ENCODE results near the gene GYG1. TPM values are rescaled to one million over a fixed set of nuclear protein-coding genes. Genes with fewer than 3 reads are reported as not detected.

GYG1 gene
- total and polyA plus RNA-seq, 2 experiments from 2014 or later: 33.2 to 40.9 TPM

DNA sequence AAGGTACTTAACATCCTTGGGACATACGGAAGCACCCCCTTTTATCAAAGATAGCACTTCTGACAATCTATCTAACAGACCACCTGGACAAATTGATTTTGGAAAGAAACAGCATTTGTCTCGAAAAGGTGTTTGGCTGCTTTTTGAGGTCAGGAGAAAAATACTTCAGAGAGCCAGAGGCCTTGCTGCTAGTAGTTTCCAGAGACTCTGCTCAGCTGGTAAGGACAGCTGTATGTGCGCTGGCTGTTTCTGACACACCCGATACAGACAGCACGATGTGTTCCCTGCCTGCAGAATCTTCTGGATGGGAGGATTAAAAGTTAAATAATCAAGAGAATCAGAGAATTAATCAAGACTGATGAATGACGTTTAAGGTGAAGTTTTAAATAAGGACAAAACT lies 15.6 kb upstream of the GYG1 start:
- no peak for ATAC-seq
- no peak overlapping the region for H3K27ac Mint-ChIP-seq
- no peak for TF ChIP-seq CTCF (conservative IDR thresholded peaks at IDR 0.05; ENCODE audit: low read depth in 2 of 2)
- TF ChIP-seq EZH2phosphoT487 (IDR thresholded peaks at IDR 0.05; ENCODE audit: unreplicated experiment): no peak
- TF ChIP-seq POLR2AphosphoS5 (IDR thresholded peaks at IDR 0.05; ENCODE audit: low read depth): no peak
- no peak for TF ChIP-seq ZNF114 (CRISPR knock-in tag; IDR thresholded peaks at IDR 0.05)
- TF ChIP-seq CREB1 (CRISPR knock-in tag; IDR thresholded peaks at IDR 0.05; ENCODE audit: low read depth): no peak
- no peak for TF ChIP-seq JUNB (IDR thresholded peaks at IDR 0.05; ENCODE audit: unreplicated experiment)
- TF ChIP-seq ZNF331 (CRISPR knock-in tag; IDR thresholded peaks at IDR 0.05; ENCODE audit: low read depth): no peak
- TF ChIP-seq, protein P1, sequence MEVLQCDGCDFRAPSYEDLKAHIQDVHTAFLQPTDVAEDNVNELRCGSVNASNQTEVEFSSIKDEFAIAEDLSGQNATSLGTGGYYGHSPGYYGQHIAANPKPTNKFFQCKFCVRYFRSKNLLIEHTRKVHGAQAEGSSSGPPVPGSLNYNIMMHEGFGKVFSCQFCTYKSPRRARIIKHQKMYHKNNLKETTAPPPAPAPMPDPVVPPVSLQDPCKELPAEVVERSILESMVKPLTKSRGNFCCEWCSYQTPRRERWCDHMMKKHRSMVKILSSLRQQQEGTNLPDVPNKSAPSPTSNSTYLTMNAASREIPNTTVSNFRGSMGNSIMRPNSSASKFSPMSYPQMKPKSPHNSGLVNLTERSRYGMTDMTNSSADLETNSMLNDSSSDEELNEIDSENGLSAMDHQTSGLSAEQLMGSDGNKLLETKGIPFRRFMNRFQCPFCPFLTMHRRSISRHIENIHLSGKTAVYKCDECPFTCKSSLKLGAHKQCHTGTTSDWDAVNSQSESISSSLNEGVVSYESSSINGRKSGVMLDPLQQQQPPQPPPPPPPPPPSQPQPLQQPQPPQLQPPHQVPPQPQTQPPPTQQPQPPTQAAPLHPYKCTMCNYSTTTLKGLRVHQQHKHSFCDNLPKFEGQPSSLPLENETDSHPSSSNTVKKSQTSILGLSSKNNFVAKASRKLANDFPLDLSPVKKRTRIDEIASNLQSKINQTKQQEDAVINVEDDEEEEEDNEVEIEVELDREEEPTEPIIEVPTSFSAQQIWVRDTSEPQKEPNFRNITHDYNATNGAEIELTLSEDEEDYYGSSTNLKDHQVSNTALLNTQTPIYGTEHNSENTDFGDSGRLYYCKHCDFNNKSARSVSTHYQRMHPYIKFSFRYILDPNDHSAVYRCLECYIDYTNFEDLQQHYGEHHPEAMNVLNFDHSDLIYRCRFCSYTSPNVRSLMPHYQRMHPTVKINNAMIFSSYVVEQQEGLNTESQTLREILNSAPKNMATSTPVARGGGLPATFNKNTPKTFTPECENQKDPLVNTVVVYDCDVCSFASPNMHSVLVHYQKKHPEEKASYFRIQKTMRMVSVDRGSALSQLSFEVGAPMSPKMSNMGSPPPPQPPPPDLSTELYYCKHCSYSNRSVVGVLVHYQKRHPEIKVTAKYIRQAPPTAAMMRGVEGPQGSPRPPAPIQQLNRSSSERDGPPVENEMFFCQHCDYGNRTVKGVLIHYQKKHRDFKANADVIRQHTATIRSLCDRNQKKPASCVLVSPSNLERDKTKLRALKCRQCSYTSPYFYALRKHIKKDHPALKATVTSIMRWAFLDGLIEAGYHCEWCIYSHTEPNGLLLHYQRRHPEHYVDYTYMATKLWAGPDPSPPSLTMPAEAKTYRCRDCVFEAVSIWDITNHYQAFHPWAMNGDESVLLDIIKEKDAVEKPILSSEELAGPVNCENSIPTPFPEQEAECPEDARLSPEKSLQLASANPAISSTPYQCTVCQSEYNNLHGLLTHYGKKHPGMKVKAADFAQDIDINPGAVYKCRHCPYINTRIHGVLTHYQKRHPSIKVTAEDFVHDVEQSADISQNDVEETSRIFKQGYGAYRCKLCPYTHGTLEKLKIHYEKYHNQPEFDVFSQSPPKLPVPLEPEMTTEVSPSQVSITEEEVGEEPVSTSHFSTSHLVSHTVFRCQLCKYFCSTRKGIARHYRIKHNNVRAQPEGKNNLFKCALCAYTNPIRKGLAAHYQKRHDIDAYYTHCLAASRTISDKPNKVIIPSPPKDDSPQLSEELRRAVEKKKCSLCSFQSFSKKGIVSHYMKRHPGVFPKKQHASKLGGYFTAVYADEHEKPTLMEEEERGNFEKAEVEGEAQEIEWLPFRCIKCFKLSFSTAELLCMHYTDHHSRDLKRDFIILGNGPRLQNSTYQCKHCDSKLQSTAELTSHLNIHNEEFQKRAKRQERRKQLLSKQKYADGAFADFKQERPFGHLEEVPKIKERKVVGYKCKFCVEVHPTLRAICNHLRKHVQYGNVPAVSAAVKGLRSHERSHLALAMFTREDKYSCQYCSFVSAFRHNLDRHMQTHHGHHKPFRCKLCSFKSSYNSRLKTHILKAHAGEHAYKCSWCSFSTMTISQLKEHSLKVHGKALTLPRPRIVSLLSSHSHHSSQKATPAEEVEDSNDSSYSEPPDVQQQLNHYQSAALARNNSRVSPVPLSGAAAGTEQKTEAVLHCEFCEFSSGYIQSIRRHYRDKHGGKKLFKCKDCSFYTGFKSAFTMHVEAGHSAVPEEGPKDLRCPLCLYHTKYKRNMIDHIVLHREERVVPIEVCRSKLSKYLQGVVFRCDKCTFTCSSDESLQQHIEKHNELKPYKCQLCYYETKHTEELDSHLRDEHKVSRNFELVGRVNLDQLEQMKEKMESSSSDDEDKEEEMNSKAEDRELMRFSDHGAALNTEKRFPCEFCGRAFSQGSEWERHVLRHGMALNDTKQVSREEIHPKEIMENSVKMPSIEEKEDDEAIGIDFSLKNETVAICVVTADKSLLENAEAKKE (CRISPR knock-in tag; IDR thresholded peaks at IDR 0.05): no peak
- no peak for TF ChIP-seq REST (IDR thresholded peaks at IDR 0.05; ENCODE audit: unreplicated experiment)
- no peak for TF ChIP-seq EZH2 (IDR thresholded peaks at IDR 0.05; ENCODE audit: low read depth, unreplicated experiment)
- TF ChIP-seq STAT1 (IDR thresholded peaks at IDR 0.05; ENCODE audit: unreplicated experiment): no peak
- no peak for TF ChIP-seq NANOG (IDR thresholded peaks at IDR 0.05; ENCODE audit: borderline replicate concordance)

More for the DNA sequence above, 15.6 kb upstream of the GYG1 start:
- H3F3A ChIP-seq (replicated peaks; ENCODE audit: low read depth): no peaks in the 10 kb centered on the region
- no peaks in the 10 kb centered on the region for H3K27me3 ChIP-seq (ENCODE audit: insufficient read depth)
- no peak overlapping the region for H3K4me2 ChIP-seq
- no peaks in the 10 kb centered on the region for H3K4me1 ChIP-seq (ENCODE audit: insufficient read depth)
- H3K27ac ChIP-seq (ENCODE audit: low read depth): no peak overlapping the region
- H2AFZ ChIP-seq: no peak overlapping the region
- Mint-ChIP-seq H3K27me3 (ENCODE audit: insufficient read depth, low read depth, poor library complexity) (no peaks in the 10 kb centered on the region), H3K36me3 (ENCODE audit: low read depth) (no peaks in the 10 kb centered on the region), H3K4me3 (no peak overlapping the region), H3K9me3 (peaks cover 2% of the 10 kb centered on the region; the same call in 1 of the 3 replicates), H3K4me1 (no peaks in the 10 kb centered on the region)
- no peak overlapping the region for H3K4me3 ChIP-seq
- no peaks in the 10 kb centered on the region for H4K20me1 ChIP-seq (replicated peaks; ENCODE audit: insufficient read depth)
- no peaks in the 10 kb centered on the region for H3K9me2 ChIP-seq (ENCODE audit: insufficient read depth)
- no peaks in the 10 kb centered on the region for H3K36me3 ChIP-seq (ENCODE audit: insufficient read depth)
- no peak for DNase-seq (ENCODE audit: low spot score)
- no peaks in the 10 kb centered on the region for H3K79me2 ChIP-seq (replicated peaks; ENCODE audit: insufficient read depth)
